ENCODE data around the gene GID4. TPM values are rescaled to one million over a fixed set of nuclear protein-coding genes. Genes with fewer than 3 reads are reported as not detected.
"Not testable (repeated sequence)": the region's sequence is repeated elsewhere in the genome, so short reads cannot be mapped to it uniquely, and the experiment has no call there.

The GID4 gene
- 10 to 100 TPM; 13.6 to 15.4 (median 14.2) TPM for polyA plus RNA-seq (ENCODE audit: insufficient read length in 4 of 4)

- peak; percentile 96 to 98 (median 97) for DNase-seq (ENCODE audit: low read depth in 4 of 4, low spot score in 3 of 4)
These were observed at the start of gene GID4, which contains the start of gene ATPAF2 for GRCh38 chr17:18038861-18039534. Gene GID4 (plus strand): TSS chr17:18039408. CDS start chr17:18039465, 57 bp downstream. Gene ATPAF2 (minus strand): TSS chr17:18039168. CDS start chr17:18039013, 155 bp downstream.

GRCh38 chr17:17989618-17990017, 49.6 kb upstream of the GID4 start:
- DNase-seq (ENCODE audit: low read depth in 4 of 4, low spot score in 3 of 4): no peak

GRCh38 chr17:17990282-17990681, 48.9 kb upstream of the GID4 start:
- DNase-seq (ENCODE audit: low read depth in 4 of 4, low spot score in 3 of 4): no peak

GRCh38 chr17:17993366-17993765, 45.8 kb upstream of the GID4 start:
- no peak for DNase-seq (ENCODE audit: low read depth in 4 of 4, low spot score in 3 of 4)

DNA sequence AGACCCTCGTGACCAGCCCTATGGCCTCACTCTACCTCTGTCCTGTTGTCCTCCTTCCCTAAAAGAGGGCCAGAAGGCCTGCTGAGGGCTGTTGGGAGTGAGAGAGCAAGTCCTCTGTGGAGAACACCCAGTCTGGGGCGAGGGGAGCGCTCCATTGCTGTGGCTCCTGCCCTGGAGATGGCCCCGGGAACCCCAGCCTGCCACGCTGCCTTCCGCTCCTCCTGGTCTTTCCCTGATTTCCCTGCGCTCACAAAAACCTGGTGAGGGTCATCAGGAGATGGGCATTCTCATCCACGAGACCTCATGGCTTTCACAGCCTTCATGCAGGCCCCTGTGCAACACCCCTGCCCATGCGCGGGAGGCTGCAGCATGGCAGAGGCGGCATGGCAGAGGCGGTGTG, 45.4 kb upstream of the GID4 start:
- DNase-seq (ENCODE audit: low read depth in 4 of 4, low spot score in 3 of 4): no peak

- DNase-seq (ENCODE audit: low read depth in 4 of 4, low spot score in 3 of 4): no peak
These were observed 44.7 kb upstream of the GID4 start for GRCh38 chr17:17994271-17995069.

GRCh38 chr17:17995887-17996286, 43.3 kb upstream of the GID4 start:
- not testable (repeated sequence) for DNase-seq (ENCODE audit: low read depth in 4 of 4, low spot score in 3 of 4)

DNA sequence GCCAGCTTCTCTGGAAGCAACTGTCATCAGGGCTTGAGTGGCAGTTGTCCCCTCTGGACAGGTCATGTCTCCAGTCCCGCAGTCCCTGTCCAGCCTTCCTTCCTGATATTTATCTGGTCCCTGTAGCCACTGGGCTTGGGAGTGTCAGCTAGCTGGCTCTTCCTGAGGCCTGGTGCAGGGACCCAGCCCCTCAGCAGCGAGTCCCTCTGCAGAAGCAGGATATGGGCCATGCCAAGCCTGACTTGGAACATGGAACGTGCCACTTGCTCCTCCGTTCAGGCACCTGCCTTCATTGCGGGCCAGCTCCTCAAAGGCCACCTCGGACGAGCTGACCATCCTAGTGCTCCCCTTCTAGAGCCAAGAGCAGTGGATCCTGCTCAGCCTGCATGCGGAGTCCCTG, 40.3 kb upstream of the GID4 start:
- no peak for DNase-seq (ENCODE audit: low read depth in 4 of 4, low spot score in 3 of 4)

- DNase-seq (ENCODE audit: low read depth in 4 of 4, low spot score in 3 of 4): no peak
These were observed 39.7 kb upstream of the GID4 start for GRCh38 chr17:17999364-18000029.

GRCh38 chr17:18000030-18000408, 39.2 kb upstream of the GID4 start:
- DNase-seq (ENCODE audit: low read depth in 4 of 4, low spot score in 3 of 4): no peak

DNA sequence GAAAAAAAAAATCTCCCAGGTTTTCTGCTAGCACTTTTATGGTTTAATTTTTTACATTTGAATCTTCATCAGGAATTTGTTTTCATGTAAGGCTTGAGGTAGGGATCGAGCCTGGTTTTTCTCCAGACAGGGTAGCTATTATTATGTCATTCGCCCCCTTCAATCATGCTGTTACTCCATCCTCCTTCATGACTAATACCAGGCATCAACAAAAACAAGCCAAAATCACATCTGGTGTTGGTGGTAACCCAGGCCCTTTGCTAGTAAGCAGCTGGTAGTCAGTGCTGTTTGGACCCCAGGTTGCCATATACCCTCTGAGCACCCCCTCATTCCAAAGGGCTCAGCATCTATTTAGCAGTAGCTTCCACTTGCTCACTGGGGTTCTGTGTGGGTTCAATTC, 37.0 kb upstream of the GID4 start:
- DNase-seq (ENCODE audit: low read depth in 4 of 4, low spot score in 3 of 4): no peak

- DNase-seq (ENCODE audit: low read depth in 4 of 4, low spot score in 3 of 4): no peak
These were observed 34.9 kb upstream of the GID4 start for GRCh38 chr17:18004345-18004744.

DNA sequence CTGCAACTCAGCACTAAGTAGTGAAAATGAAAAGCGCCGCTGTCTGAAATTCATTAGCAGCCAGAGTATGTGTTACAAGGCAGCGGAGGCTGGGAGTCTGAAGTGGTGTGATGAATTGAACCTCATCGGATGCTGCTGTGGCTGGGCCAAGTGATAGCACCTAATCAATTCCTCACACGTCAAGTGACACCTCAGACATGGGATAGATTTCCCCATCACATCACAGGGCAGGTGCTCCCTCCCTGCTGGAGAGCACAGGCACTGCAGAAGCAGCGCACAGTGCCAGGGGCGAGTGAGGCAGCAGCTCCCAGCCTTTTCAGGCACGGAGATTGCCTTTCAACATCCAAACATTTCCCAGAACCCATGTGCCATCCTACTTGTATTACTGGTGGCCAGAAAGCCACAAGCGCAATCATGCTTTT, 34.3 kb upstream of the GID4 start:
- no peak for DNase-seq (ENCODE audit: low read depth in 4 of 4, low spot score in 3 of 4)

DNA sequence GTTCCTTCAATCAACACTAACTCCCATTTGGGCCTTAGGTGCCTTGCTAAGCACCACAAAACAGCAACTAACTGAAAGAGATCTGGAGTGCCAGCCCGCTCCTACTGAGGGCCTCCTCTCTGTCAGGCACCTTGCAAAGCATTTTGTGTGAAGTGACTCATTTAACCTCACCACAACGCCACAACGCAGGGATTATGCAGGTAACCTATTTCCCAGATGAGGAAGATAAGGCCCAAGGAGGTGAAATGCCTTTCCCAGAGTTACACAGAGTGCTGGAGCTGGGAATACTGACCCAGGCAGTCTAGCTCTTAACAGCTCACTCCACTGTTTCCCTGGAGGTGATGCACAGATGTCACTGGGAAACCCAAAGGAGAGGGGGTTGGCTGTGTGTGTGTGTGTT, 33.7 kb upstream of the GID4 start:
- no peak for DNase-seq (ENCODE audit: low read depth in 4 of 4, low spot score in 3 of 4)

DNA sequence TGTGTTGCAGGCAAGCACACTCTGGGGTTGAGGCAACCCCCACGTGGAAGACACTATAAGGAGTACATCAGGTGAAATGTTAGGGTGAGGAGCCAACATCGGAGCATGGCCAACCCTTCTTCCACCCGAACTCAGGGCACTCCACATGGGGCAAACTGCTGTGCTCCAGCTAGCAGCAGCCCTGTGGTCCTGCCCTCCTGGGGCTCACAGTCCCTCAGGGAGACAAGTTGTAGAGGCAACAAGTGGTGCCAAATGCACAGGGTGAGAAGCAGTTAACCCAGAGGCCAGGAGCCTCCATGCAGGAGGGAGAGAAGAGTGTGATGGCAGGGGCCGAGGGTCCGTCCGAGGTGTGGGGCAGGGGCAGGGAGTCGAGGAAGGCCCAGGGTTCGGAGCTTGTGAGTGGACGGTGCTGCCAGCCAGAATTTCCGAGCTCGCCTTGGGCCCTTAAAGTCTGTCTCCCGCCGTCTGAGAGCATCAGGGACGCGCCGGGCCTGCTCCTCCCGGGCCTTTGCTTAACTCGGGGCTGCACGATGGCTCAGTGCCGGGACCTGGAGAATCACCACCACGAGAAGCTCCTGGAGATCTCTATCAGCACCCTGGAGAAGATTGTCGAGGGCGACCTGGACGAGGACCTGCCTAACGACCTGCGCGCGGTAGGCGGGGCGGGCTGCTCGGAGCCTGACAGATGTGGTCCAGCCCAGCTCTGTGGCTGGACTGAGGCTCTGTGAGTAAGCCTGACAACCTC, 32.5 kb upstream of the GID4 start:
- no peak for DNase-seq (ENCODE audit: low read depth in 4 of 4, low spot score in 3 of 4)

- DNase-seq (ENCODE audit: low read depth in 4 of 4, low spot score in 3 of 4): no peak
These were observed 30.5 kb upstream of the GID4 start for GRCh38 chr17:18008496-18009268.

DNA sequence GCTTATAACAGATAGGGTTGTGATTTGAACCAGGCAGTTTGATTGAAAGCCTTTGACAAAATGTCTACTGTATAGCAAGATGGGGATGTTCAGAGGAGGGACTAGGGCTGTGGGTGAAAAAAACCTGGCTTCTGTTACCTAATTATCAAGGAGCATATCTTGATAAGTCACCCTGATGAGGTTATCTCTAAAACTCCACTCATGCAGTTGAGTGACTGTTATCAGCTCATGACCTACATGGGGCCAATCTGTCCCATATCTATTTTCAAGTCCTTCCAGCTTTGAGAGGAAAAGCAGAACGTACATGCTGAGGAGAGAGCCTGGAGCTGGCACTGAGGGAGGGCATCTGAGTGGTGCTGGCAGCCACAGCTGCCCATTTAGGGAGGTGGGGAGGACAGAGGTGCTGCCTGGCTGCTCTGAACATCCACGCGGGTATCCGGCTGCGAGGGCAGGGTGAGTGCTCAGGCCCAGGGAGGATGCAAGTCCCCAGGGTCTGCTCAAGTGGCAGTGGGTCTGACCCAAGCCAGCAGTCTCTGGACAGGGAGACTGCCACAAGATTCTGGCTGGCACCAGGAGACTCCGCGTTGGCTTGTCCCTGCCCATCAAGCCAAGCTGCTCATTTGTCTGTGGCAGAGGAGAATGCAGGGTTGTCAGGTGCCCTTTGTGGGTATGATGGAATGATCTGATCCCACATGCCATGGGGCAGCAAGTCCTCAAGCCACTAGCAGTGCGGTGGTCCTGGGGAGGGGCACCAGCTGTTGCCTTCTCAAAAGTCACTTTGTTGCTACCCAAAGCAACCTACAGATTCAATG, 29.4 kb upstream of the GID4 start:
- no peak for DNase-seq (ENCODE audit: low read depth in 4 of 4, low spot score in 3 of 4)

- no peak for DNase-seq (ENCODE audit: low read depth in 4 of 4, low spot score in 3 of 4)
These were observed 27.9 kb upstream of the GID4 start for GRCh38 chr17:18011286-18011685.

DNA sequence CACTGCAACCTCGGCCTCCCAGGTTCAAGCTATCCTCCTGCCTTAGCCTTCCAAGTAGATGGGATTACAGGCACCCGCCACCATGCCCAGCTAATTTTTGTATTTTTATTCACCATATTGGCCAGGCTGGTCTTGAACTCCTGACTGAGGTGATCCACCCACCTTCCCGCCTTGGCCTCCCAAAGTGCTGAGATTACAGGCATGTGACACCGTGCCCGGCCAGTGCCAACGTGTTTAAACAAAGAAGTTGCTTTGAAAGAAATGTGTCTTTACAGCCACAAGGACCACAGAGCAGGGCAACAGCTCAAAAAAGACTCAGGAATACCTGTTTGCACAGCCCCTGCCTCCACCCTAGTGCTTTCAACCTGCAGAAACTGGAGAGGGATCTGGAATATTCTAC, 25.2 kb upstream of the GID4 start:
- DNase-seq (ENCODE audit: low read depth in 4 of 4, low spot score in 3 of 4): no peak
